Gastrocnemius medialis (tissue), 4 donors: ENCODE results near the gene CAMSAP1. TPM values are rescaled to one million over a fixed set of nuclear protein-coding genes. Genes with fewer than 3 reads are reported as not detected.

Experiments
- ATAC-seq, 2 donors: fragments of 150-250 bp; one replicate each; pipeline ENCODE4 v1.9.1; 2016
- DNase-seq, 2 donors: peaks; one replicate each; pipeline ENCODE4 v3.0.0-alpha.2; 2019
- H3K27ac ChIP-seq, 4 donors: fragments of 200-600 bp; sonication (generic); 1 replicate in 1 of 4; 2 replicates in 3 of 4; pipeline ENCODE4 v1.5.1; 2016 to 2018; ENCODE audit warnings: mild to moderate bottlenecking in 2 of 4, moderate library complexity in 1 of 4
- H3K27me3 ChIP-seq, 3 donors: fragments of 200-600 bp; sonication (generic) in 2 of 3; 1 replicate in 1 of 3; 2 replicates in 2 of 3; pipeline versions ENCODE4 v1.5.1 to v1.6.0; 2016 to 2019; ENCODE audit warnings: mild to moderate bottlenecking in 1 of 3, moderate library complexity in 1 of 3
- H3K36me3 ChIP-seq, 2 donors: fragments of 200-600 bp; sonication (generic) in 1 of 2; one replicate each; pipeline ENCODE4 v1.5.1; 2017 to 2018
- H3K4me1 ChIP-seq, 2 donors: fragments of 200-600 bp; sonication (generic) in 1 of 2; one replicate each; pipeline ENCODE4 v1.5.1; 2016 to 2017; ENCODE audit warnings: mild to moderate bottlenecking in 2 of 2
- H3K4me3 ChIP-seq, 4 donors: fragments of 200-600 bp; sonication (generic) in 3 of 4; 1 replicate in 1 of 4; 2 replicates in 3 of 4; pipeline ENCODE4 v1.5.1; 2016 to 2019; ENCODE audit warnings: mild to moderate bottlenecking in 2 of 4
- H3K9me3 ChIP-seq, 3 donors: fragments of 200-600 bp; sonication (generic) in 2 of 3; 1 replicate in 1 of 3; 2 replicates in 2 of 3; pipeline ENCODE4 v1.5.1; 2016 to 2019
- POLR2A ChIP-seq, 2 donors: fragments of 450-650 bp; IDR thresholded peaks; one replicate each; pipeline ENCODE4 v1.6.1; 2017; ENCODE audit warnings: antibody characterized with exemption in 2 of 2, mild to moderate bottlenecking in 2 of 2, moderate library complexity in 2 of 2
- in situ Hi-C, 4 donors: fragments of 200-750 bp; cut with MboI; loops; one replicate each; pipeline versions ENCODE4 v1.15.0 to v1.8.0; 2017; ENCODE audit warnings: low sequenced_read_pairs in 4 of 4
- intact Hi-C: fragments of 100-400 bp; cut with DNase I; formaldehyde crosslinking; loops from one replicate; pipeline ENCODE4 v1.15.1; 2023; ENCODE audit warnings: low total_unique reads
- total RNA-seq, 4 donors: library from RNA; depleted of rRNA; stranded (reverse); fragments of >200 nt; gene quantifications; one replicate each; pipeline versions ENCODE4 v1.1.0 to v1.2.3, GENCODE V29; 2016
- TF ChIP-seq, protein P1 (sequence below), 5 experiments: fragments of 450-650 bp in 3 of 5; fragments of 200-600 bp in 2 of 5; sonication (generic) in 2 of 5; IDR thresholded peaks in 4 of 5; conservative IDR thresholded peaks in 1 of 5; 1 replicate in 4 of 5; 2 replicates in 1 of 5; pipeline ENCODE4 v1.5.1; 2016 to 2019; ENCODE audit warnings: antibody characterized with exemption in 5 of 5, mild to moderate bottlenecking in 3 of 5, moderate library complexity in 3 of 5

Gene CAMSAP1
- total RNA-seq, 4 donors from 2014 or later: 54.8 to 94.9 (median 82.9) TPM

DNA sequence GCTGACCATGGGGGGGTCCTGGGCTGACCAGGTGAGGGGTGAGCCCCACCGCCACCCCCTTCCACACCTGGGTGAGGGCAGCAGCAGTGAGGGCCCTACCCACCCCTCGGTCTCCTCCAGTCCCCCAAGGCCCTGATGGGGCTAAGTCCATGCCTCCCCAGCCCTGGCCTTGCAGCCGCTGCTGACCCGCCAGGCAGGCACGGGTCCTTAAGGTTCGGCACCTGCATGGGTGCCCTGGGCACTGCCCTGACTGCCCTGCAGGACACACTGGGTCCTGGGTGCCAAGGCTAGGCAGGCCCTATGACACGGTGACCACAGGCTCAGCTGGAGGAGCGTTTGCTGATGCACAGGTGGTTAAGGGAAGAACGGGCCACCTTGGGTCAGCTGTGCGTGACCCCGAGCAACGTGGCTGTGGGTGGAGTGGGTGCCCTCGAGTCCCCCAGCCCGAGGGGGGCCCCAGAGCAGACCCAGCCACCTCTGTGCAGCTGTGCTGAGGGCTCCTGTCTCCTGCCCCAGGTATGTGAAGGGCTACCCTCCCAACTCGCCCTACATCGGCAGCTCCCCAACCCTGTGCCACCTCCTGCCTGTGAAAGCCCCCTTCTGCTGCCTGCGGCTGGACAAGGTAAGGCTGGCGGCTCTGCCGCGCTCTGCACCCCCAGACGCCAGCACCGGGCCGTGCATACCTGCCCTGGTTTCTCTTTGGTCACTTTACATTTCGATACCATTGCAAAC is 132.4 kb downstream of the CAMSAP1 start:
- intact Hi-C loops (no loop called here), in situ Hi-C loops (no loop called here)
- no peaks in the 10 kb centered on the region for H3K4me1 ChIP-seq
- ATAC-seq (no peak), DNase-seq (no peak)
- no peaks in the 10 kb centered on the region for H3K9me3 ChIP-seq
- H3K27ac ChIP-seq: no peak overlapping the region
- H3K36me3 ChIP-seq: no peaks in the 10 kb centered on the region
- no peak overlapping the region for H3K4me3 ChIP-seq
- no peaks in the 10 kb centered on the region for H3K27me3 ChIP-seq
- TF ChIP-seq POLR2A (IDR thresholded peaks at IDR 0.05): no peak
- TF ChIP-seq, protein P1, sequence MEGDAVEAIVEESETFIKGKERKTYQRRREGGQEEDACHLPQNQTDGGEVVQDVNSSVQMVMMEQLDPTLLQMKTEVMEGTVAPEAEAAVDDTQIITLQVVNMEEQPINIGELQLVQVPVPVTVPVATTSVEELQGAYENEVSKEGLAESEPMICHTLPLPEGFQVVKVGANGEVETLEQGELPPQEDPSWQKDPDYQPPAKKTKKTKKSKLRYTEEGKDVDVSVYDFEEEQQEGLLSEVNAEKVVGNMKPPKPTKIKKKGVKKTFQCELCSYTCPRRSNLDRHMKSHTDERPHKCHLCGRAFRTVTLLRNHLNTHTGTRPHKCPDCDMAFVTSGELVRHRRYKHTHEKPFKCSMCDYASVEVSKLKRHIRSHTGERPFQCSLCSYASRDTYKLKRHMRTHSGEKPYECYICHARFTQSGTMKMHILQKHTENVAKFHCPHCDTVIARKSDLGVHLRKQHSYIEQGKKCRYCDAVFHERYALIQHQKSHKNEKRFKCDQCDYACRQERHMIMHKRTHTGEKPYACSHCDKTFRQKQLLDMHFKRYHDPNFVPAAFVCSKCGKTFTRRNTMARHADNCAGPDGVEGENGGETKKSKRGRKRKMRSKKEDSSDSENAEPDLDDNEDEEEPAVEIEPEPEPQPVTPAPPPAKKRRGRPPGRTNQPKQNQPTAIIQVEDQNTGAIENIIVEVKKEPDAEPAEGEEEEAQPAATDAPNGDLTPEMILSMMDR (IDR thresholded peaks at IDR 0.05 in 4 of 5, conservative IDR thresholded peaks at IDR 0.05 in 1 of 5): no peak

DNA sequence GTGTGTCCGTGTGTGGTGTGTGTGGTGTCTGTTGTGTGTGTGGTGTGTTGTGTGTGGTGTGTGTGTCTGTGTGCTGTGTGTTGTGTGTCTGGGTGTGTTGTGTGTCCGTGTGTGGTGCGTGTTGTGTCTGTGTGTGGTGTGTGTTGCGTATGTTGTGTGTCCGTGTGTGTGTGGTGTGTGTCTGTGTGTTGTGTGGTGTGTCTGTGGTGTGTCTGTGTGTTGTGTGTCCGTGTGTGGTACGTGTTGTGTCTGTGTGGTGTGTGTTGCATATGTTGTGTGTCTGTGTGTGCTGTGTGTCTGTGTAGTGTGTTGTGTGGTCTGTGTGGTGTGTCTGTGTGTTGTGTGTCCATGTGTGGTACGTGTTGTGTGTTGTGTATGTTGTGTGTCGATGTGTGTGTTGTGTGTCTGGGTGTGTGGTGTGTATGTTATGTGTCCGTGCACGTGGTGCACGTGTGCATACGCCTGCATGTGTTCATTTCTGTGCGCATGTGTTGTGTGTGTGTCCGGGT is 133.1 kb downstream of the CAMSAP1 start:
- ATAC-seq: no peak
- TF ChIP-seq POLR2A (IDR thresholded peaks at IDR 0.05): no peak
- TF ChIP-seq, protein P1 (IDR thresholded peaks at IDR 0.05 in 4 of 5, conservative IDR thresholded peaks at IDR 0.05 in 1 of 5): no peak
- Histone ChIP-seq H3K27me3 (no peaks in the 10 kb centered on the region), H3K36me3 (no peaks in the 10 kb centered on the region), H3K27ac (no peak overlapping the region), H3K9me3 (no peaks in the 10 kb centered on the region), H3K4me1 (no peaks in the 10 kb centered on the region), H3K4me3 (no peak overlapping the region)
- in situ Hi-C loops (no loop called here), intact Hi-C loops (no loop called here)
- no peak for DNase-seq

DNA sequence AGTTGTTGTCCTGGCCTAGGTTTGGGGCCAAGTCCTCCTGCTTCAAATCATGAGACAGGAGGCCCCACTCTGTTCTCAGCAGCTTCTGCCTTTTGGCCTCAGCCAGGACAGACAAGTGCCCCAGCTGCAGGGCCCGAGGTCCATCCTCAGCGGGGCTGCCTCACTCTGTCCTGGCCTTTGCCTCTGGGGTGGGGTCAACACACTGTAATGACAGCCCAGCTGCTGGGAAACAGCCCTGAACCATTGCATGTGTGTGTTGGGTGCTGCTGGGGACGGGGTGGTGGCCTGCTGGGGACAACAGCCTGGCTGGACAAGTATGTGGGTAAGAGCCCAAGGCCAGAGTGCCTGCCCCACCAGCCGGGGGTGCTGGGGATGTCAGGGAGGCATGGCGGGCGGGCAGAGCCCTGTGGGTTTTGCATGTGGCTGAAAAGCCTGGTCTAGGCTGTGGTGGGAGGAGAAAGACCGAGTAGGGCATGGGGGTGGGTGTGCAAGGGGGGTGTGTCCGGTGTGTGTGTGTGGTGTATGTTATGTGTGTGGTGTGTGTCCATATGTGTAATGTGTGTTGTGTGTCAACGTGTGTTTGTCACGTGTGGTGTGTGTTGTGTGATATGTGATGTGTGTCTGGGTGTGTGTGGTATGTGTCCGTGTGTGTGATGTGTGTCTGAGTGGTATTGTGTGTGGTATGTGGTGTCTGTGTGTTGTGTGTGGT is 133.7 kb downstream of the CAMSAP1 start:
- intact Hi-C loops (no loop called here), in situ Hi-C loops (no loop called here)
- Histone ChIP-seq H3K4me3 (no peak overlapping the region), H3K27ac (no peak overlapping the region), H3K4me1 (no peaks in the 10 kb centered on the region), H3K36me3 (no peaks in the 10 kb centered on the region), H3K27me3 (no peaks in the 10 kb centered on the region), H3K9me3 (no peaks in the 10 kb centered on the region)
- ATAC-seq: no peak
- DNase-seq: no peak
- TF ChIP-seq POLR2A (IDR thresholded peaks at IDR 0.05): no peak
- TF ChIP-seq, protein P1 (IDR thresholded peaks at IDR 0.05 in 4 of 5, conservative IDR thresholded peaks at IDR 0.05 in 1 of 5): no peak

DNA sequence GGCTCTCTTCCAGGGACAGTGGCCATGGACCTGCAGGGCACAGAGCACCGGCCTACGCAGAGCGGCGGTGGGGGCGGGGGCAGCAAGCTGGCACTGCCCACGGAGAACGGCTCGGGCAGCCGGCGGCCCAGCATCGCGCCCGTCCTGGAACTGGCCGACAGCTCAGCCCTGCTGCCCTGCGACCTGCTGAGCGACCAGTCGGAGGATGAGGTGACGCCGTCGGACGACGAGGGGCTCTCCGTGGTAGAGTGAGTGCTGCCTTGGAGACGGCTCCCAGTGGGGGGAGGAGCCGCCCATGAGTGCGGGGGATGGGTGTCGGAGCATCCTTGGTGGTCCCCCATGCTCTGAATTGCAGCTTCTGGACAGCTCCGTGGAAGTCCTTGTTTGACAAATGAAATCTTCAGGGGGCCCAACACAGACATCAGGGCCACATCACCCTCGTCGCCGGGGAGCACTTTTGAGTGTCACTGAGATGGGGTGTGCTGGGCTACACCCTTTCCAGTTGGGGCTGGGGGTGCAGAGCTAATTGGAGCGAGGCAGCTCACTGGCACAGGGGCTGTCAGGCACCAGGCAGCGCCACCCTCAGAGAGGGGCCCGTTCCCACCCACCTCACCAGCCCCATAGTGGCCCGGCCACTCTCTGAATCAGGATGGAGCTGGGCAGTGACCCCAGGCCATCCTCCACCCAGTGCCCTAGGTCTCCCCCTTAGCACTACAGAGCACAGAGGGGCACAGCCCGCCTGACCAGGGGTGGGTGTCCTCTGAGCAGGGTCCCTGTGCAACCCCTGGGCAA is 134.4 kb downstream of the CAMSAP1 start:
- H3K27me3 ChIP-seq: no peaks in the 10 kb centered on the region
- TF ChIP-seq, protein P1 (IDR thresholded peaks at IDR 0.05 in 4 of 5, conservative IDR thresholded peaks at IDR 0.05 in 1 of 5): no peak
- no peak for TF ChIP-seq POLR2A (IDR thresholded peaks at IDR 0.05)
- no peak for DNase-seq
- no peak overlapping the region for H3K27ac ChIP-seq
- H3K9me3 ChIP-seq: no peaks in the 10 kb centered on the region
- no peak overlapping the region for H3K4me3 ChIP-seq
- in situ Hi-C loops: no loop called here
- no peaks in the 10 kb centered on the region for H3K36me3 ChIP-seq
- no peaks in the 10 kb centered on the region for H3K4me1 ChIP-seq
- no peak for ATAC-seq
- intact Hi-C loops: no loop called here
